ENCODE measurements around the gene OPCML.

Gene OPCML

DNA sequence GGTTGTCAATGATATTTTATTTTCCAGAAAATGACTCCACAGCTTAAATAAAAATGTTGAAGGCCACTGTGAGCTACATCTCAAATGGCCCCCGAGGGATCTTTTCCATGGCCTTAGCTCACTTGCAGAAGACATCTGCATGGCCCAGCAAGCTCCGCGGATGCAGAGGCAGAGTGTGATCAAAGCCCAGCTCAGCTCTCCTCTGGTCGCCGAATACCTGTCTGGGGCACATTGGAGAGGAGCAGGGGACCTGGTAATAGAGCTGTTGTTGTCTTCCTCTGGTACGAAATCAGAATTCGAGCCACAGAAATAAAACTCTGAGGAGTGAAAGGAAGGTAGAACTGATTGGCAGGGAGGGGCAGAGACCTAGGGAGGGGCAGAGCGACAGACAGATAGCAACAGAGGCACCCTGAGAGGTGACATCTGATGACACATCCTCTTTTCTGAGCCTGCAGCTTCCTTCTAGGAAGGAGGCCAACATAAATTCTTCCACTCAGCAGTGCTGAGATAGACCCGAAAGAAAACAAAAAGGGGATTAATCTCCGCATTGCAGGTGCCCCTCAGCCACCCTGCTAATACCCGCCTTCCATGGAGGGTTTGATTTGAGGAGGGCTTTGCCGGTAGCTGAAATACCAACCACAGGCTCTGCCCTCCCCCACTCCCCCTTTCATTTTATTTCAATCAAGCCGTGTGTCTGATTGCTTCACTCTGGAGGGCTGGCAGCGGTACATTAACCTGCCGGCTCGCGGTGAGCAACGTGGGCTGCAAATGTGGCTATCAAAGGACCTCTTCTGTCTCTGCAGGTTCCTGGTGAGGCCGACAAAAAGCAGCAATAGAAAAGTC is 759.4 kb downstream of the OPCML start:
- no peak for DNase-seq

DNA sequence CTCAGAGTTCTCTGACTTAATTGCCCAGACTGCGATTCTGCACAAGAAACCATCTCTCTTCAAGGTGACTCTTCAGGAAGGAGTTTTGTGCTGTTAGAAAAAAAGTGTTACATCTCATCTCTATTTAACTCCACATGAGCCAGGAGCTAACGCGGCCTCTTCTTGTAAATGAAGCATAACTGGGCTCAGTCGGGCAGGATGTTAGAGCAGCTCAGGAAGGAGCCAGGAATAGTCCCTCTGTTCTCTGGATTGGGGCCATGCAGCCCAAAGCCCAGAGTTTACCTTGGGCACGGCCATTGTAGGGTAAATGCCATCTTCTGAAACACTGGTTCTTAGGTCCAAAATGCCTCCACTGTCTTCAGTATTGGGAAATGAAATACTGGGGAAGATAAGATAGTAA is 760.6 kb downstream of the OPCML start:
- DNase-seq: no peak

DNA sequence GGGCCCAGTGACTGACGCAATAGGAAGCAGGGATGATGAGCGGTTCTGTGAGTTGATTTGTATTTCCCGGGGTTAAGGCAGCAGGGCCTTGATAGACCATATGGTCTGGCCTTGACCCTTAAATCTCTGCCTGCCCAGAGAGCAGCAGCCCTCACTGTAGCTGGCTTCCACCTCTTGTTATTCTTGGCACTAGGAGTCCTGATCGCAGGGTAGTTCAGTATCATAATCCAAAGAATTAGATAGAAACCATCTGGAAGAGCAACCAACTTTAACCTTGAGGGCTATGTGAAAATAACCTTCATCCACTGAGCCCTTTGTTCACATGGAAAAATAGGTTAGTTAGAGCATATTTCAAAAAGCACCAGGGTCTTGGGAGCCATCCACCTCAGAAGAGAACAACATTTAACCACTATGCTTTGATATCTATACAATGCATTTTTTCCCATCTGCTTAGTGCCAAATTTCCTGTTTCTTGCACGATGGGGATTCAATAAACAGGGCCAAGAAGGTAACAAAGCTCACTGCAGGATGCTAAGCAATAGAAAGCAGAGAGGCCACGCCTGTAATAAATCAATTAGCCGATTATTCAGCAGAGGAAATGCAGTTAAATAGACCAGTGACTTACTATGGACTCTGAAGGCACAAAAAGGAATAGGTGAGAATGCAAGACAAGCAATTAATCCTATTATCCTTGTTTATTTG is 761.3 kb downstream of the OPCML start:
- no peak for DNase-seq

DNA sequence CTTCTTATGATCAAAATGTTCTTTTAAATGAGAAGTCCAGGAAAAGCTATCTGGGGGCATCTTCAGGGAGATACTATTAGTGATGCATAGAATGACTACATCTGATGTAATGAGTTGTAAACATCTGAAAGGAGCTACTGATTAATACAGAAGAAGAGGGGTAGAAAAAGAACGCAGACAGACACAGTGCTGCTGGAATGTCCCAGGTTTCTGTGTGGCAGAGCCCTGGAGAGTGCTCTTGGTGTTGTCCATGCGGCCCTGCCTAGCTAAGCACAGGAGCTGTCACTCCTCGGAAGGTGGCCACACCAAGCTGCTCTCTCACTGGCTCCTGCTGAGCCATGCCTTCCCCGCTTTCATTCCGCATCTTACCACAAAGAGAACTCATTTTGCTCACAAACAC is 768.8 kb downstream of the OPCML start:
- DNase-seq: no peak

DNA sequence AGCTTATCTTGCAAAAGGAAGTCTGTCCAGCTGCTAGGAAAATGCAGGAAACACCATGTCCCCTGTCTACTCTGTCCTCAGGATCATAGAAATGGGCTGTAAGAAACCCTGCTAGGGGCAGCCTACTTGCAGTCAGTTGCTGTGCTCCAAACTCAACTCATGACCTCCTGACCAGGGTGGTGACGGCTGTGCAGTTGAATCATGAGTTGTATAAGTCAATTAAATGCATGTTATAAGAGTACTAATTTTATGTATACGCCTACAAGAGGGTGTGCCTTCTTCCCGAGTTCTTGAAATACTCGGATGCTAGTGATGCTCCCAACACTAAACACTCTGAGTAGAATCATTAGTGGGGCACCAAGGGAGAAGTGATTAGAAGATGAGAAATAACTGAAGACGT is 776.4 kb downstream of the OPCML start:
- DNase-seq: no peak

DNA sequence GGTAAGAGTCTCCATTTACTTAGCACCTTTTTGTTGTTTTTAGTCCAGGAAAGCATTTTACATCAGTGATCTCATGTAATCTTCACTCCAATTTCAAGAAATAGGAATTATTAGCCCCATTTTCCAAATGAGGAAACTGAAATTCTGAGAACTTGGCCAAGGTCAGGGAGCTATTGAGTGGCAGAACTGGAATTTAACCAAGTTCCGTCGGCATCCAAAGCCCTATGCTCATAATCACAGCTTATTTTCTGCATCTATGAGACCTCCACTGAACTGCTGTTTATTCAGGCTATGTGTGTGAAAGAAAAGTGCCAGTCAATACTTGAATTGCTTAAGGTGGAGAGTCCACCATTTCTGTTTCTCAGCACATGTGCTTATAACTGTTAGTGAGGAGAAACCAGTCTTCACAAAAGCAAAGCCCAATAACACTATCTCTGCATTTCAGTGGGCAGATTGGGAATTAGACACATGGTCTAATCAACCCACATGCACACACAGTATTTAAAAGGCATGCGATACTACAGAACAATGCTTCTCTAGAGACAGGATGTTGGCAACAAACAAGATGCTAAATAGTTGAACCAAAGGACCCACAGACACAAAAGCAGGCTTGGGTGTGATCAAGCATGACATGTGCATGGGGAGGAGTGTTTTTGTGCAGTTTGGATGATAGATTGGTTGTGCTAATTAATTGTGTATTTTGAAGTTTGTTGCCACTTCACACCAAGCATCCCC is 780.6 kb downstream of the OPCML start:
- DNase-seq: no peak

DNA sequence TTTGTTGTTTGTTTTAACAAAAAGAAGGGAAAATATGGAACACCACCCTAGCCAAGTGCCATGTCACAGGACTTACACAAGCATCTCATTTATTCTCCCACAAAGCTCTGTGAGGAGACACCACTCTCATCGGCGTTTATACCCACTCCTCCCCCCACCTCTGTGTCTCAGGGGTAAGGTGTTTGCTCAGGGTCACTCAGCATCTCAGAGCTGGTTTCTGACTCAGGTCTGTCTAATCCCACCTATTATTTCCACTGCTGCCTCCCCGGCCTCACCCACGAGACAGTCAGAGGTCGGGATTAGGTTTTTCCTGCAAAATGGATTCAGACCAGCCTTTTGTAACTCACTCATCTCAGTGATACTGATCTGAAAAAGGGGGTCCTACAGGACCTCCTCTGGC is 786.0 kb downstream of the OPCML start:
- DNase-seq: no peak

DNA sequence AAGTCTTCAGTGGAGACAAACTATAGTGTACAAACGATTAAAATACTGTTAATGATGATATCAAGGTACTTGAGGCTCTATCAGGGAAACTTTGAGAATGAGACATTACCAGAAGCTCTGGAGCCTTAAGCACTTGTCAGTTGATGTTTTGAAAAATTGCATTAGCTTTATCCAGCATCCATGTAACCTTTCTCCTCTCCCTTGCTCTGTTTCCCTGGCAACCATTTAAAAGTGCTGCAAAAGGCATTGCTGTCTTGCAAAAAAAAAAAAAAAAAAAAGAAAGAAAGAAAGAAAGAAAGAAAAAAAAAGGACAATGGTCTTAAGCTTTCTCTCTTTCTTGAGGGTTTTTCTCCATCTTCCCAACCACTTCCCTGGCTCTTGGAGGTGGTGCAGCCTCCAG is 787.0 kb downstream of the OPCML start:
- DNase-seq: no peak

DNA sequence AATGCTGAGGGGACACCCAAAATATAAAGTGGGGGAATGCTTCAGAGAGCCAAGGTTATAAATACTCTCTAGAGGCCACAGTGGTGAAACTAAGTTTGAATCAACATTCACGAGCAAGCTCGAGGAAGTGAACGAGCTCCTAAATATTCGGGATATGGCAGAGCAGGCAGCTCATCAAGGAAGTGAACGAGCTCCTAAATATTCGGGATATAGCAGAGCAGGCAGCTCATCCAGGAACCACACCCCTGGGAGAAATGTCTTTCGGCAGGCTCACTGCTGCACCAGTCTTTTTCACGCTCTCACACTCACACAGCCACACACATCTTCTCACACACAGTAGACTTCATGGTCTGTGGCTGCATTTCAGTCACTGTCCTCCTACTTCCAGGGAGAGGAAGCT is 787.5 kb downstream of the OPCML start:
- no peak for DNase-seq

DNA sequence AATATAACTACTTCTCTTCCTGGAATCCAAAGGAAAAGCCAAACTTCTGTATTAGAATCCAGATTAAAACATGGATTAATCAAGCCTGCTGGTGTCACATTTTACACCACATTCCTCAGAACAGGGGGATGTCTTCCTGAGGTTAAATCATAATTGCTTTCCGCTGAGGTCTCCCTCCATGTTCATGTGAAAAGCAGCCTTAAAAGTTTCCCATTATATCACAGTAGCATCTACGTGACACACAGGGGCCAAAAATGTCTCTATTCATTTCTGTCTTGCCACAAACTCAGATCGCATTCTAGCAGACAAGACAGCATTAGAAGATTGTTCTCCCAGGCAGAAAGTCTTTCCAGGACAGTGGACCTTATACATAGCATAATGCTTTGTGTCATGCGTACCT is 788.7 kb downstream of the OPCML start:
- no peak for DNase-seq

DNA sequence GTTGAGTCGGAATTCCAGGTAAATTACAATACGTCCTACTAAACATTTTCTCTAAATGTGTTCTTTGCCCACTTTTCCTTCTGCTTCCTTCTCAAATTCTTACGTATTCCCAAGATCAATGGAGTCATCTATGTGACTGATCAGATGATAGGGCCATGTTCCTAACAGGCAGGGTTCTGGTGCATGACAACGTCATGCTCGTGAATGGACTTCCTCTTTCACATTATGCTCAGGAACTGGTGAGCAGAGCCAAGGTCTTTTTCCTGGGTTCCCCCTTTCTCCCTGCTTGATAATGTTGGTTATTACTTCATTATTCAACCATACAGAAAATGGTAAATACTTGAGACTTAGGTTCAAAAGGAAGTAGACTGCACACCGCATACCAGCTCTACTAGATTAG is 789.4 kb downstream of the OPCML start:
- DNase-seq: no peak

DNA sequence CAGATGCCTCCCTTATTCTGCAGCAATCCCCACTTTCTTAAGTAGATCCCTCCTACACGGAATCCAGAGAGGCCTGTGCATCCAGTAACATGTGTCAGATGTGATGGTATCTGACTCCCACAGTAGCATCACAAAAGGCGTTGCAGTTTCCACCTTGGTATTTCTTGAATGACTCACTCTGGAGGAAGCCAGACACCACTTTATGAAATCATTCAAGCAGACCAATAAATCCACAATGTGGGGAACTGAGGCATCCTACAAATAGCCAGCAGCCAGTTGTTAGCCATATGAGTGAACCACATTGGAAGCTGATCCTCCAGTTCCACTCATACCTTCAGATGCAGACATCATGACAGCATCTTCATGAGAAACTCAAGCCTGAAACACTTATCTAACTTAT is 798.1 kb downstream of the OPCML start:
- DNase-seq: no peak

DNA sequence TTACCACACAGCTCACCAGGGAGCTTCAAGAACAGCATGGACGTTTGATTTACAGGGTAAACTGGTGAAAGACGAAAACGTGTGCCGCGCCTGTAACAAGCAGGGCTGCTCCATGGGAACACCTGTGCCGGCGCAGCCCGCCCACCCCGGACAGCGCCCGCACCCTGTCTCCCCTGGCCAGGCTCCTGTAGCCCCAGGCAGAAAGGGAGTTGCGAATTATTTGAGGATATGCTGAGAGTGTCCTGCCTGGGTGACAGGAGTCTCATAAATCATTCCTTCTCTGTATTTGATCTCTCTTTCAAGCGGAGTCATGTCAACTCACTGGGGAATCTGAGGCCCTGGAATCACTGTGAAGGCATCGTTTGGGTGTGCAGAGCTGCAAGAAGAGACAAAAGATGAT is 804.3 kb downstream of the OPCML start:
- no peak for DNase-seq

DNA sequence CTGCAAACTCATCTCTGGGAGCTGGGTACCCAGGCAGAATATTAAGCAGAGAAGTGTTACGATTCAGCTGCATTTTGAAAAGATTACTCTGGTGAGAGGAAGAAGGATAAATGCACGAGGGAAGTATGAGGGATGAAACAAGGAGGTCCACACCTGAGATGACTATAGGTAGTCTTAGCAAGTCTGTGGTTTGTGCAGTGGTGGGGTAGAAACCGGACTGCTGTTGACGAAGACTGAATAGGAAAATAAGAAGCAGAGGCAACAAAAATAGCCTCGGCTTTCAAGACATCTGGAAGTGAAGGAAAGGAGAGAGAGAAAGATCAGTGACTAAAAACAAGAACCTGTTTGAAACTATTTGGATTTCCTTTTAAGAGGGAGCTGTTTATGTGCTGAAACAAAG is 810.8 kb downstream of the OPCML start:
- no peak for DNase-seq

DNA sequence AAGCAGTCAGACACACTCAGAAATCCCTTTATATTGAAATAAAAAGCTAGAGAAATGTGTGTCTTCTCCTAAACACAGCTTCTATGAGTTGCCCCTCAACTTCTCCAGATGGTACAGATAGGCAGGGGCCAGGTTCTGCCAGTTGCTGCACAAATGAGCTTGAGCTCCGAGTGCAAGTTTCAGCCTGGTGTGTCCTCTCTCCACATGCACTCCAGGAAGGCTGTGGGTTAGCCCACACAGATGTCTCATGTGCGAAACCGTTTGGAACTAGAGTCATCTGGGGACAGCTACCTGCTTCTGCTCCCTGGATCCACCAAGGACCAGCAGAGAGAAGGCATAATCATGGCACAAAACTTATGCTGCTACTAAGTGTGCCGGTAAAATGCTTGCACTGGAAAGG is 812.6 kb downstream of the OPCML start:
- no peak for DNase-seq

DNA sequence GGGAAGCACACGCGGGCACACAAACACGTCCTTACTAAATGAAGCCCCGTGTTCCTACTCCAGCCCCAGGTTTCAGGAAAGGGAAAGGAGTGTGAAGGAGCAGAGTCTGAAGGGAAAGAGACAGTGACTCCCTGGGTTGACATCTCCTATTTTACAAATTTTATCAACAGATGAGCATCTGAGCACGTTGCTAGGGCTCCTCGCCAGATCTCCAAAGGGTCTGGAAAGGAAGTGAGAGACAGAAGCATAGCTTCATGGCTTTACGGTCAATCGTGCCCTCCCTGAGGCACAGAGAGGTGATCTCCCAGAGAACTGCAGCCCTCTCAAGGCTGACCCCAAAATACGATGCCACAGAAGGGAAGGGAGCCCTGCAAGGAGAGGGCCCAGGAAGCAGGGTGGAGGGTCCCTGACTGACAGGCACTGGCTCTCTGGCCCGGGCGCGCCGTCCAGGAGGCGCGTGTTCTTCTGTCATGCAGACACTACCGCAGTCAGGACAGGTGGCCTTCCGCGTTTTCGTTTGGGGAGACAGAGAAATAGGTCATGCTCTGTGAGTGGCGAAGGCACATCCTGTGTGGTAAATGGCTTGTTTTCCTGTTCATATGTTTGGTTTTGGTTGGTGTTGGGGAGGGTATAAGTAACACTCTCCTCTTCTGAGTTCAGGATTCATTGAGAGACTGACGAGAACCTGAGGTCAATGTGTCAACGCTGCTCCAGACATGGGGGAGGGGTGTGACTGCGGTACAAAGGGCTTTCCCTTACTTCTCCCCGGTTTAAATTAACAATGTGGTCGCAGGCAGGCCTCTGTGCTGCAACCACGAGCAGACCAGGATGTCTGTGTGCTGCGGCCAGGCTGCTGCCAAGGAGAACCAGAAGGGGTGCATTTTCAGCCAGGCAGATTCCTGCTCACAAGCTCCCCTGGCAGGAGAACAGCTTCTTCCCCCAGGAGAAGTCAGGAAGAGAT is 813.3 kb downstream of the OPCML start:
- peak; percentile 76 for DNase-seq

DNA sequence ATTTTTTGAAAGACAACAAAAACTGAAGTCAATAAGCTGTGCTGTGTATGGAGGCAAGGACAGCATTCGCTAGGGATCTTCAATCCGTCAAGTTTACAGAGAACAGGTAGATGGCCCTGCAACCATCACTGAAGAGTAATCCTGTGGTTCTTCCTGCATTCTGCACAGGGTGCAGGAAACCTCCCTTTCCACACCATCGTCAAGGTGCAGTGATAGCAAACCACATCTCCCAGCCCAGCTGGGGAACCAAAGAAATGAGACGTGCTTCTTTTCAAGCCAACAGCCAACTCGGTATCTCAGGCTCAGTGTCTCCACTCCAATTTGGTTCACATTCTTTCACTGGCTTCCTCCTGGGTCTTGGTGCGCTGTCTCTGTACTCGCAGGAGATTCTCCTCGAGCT is 814.5 kb downstream of the OPCML start:
- peak; percentile 3 for DNase-seq

DNA sequence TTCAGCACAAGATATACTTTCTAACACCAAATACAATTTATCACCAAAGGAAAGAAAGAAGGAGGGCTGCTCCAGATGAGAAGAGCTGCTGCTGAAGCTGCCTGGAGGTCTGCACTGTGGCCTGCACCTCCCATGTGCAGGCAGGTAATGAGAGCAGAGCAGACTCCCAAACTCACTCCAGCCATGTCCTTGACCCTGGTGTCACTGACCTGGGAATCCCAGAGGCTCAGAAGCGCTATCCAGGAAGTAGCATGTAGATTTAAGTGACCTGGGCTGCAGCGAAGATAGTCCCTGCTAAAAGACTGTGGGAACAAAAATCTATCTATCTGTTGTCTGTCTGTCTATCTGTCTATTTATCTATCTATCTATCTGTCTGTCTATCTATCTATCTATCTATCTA is 816.3 kb downstream of the OPCML start:
- no peak for DNase-seq

DNA sequence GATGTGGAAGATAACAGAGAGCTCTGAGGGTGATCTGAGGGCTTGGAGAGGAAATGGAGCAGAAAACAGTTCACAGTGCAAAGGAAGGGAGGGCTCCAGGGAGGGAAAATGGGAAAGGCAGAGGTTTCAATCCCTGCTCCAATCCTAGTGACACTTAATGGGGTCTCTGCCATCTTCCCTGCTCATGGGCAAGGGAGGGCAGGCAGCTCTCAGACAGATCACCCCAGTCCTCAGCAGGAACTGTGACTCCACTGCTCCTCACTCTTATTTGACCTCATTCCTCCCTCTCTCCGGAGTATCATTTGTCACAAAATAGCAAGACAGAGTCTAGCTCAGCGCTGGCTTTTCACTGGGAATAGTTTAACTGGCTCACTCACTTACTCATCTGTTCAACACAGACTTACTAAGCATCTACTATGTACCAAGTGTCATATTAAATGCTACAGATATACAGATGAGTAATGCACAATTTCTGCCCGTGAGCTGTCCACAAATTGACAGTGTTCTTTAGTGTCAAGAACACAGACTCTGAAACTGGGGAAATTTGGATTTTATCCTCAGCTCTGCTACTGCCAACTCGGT is 817.4 kb downstream of the OPCML start:
- no peak for DNase-seq

DNA sequence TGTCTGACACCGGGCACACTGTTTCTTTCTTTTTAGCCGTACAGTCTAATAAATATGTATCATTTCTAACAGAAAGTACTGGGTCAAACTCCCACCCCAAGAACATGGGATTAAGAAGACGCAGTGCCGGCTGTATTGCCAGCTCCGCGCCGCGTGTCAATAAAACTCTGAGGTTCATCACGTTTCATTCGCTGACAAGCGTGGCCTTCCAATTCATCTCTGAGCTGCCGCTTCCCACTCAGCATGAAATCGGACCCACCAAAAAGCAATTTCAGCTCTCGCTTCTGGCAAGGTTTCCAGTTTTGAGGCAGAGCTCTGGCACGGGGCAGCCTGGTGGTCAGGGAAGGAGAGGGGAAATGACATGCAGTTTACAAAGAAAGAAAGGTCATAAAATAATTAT is 819.8 kb downstream of the OPCML start:
- no peak for DNase-seq

DNA sequence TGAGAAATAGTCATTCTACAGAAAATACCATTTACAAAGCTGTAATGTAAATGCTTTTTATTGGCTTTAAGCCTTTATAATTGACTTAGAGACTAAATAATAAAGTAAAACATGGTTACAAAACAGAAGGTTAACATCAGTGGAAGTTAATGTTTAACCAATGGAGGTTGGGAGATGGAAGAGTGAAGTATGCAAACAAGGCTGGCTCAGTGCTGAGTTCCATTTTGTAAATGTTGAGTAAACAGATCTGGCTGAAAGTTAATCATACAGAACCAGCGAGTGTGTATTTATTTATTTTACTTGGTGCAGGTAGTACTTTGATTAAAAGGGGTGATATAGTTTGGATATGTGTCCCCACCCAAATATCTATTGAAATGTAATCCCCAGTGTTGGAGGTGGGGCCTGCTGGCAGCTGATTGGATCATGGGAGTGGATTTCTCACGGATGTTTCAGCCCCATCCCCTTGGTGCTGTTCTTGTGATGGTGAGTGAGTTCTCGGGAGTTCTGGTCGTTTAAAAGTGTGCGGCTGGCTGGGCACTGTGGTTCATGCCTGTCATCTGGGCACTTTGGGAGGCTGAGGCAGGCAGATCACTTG is 827.4 kb downstream of the OPCML start:
- DNase-seq: no peak

DNA sequence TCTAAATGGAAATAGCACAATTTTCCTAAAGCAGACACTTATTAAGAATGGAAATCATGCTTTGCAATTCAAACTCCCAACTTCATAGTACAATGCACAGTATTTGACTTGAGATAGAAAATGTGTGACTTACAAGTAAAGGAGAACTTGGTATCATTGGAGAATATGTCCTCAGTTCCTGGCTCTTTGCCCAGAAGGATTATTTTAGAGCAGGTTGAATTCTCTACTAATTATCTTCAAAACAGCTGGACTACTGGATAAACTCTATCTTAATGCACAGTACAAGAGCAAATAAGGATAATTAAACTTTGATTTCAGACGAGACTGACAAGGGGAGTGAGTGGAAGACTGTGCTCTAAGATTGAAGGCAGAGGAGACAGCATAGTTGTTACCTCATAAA is 839.4 kb downstream of the OPCML start:
- no peak for DNase-seq

All from central memory CD4-positive, alpha-beta T cell (primary cell).